Measurements from ENCODE around the gene RAB1B.
A peak's percentile ranks its signal among the peaks of the same experiment; 100 is the strongest.
"Not testable (repeated sequence)": the region's sequence is repeated elsewhere in the genome, so short reads cannot be mapped to it uniquely, and the experiment has no call there.

The RAB1B gene

GRCh38 chr11:66267379-66268243 is 828 bp upstream of the RAB1B start:
- DNase-seq = peak; percentile 76

- DNase-seq = no peak
Measured at GRCh38 chr11:66268952-66269905, 790 bp downstream of the RAB1B start.

GRCh38 chr11:66271816-66272215 is 3.4 kb downstream of the RAB1B start:
- no peak for DNase-seq

GRCh38 chr11:66272596-66272995 is 4.2 kb downstream of the RAB1B start:
- DNase-seq = no peak

- no peak for DNase-seq
Measured at GRCh38 chr11:66274219-66274618, 5.8 kb downstream of the RAB1B start.

GRCh38 chr11:66275396-66275795 is 7.0 kb downstream of the RAB1B start:
- no peak for DNase-seq

- no peak for DNase-seq
Measured at GRCh38 chr11:66275984-66276612, 7.7 kb downstream of the RAB1B start.

GRCh38 chr11:66276619-66277018 is 8.2 kb downstream of the RAB1B start:
- not testable (repeated sequence) for DNase-seq

- not testable (repeated sequence) for DNase-seq
Measured at GRCh38 chr11:66277064-66277463, 8.6 kb downstream of the RAB1B start.

GRCh38 chr11:66277471-66278362 is 9.3 kb downstream of the RAB1B start, which contains the start of gene CNIH2:
TSS of gene CNIH2 (plus strand) at chr11:66278175. CDS start at chr11:66278457, 282 bp downstream.
- DNase-seq = peak; percentile 46

GRCh38 chr11:66278363-66279091 is 10.1 kb downstream of the RAB1B start:
- no peak for DNase-seq

GRCh38 chr11:66279092-66279734 is 10.8 kb downstream of the RAB1B start:
- no peak for DNase-seq

- DNase-seq = no peak
Measured at GRCh38 chr11:66280428-66280827, 12.0 kb downstream of the RAB1B start.

- DNase-seq = no peak
Measured at GRCh38 chr11:66281001-66281400, 12.6 kb downstream of the RAB1B start.

GRCh38 chr11:66281776-66282467 is 13.5 kb downstream of the RAB1B start:
- DNase-seq = no peak

GRCh38 chr11:66282468-66283455 is 14.3 kb downstream of the RAB1B start:
- peak; percentile 98 for DNase-seq

- DNase-seq = no peak
Measured at GRCh38 chr11:66283461-66284105, 15.1 kb downstream of the RAB1B start.

- DNase-seq = no peak
Measured at GRCh38 chr11:66284526-66285078, 16.2 kb downstream of the RAB1B start.
